ENCODE data around the gene CDKN2D. TPM values are rescaled to one million over a fixed set of nuclear protein-coding genes. Genes with fewer than 3 reads are reported as not detected.
"Not testable (repeated sequence)": the region's sequence is repeated elsewhere in the genome, so short reads cannot be mapped to it uniquely, and the experiment has no call there.

The CDKN2D gene
- total RNA-seq, 1 donor from 2014 or later, result 14.9 TPM

GRCh38 chr19:10583036-10583776 lies 14.4 kb upstream of the CDKN2D start:
- intact Hi-C loops (cut with DNase I), result loop anchor here (5.0 kb wide), 1 partner anchor 114 kb away; no protein-coding TSS in a partner anchor
- DNase-seq (ENCODE audit: low spot score), result no peak

GRCh38 chr19:10582091-10582490 lies 13.3 kb upstream of the CDKN2D start:
- no peak for DNase-seq (ENCODE audit: low spot score)
- intact Hi-C loops (cut with DNase I), result loop anchor here (5.0 kb wide), 1 partner anchor 115 kb away; no protein-coding TSS in a partner anchor

- intact Hi-C loops (cut with DNase I), result loop anchor here (1.0 to 5.0 kb wide), 2 partner anchors 63 to 116 kb away; no protein-coding TSS in a partner anchor
- peak; percentile 92 for DNase-seq (ENCODE audit: low spot score)
Observed at GRCh38 chr19:10580979-10581631, 12.3 kb upstream of the CDKN2D start.

- intact Hi-C loops (cut with DNase I), result no loop called here
Observed at GRCh38 chr19:10577951-10578350, 9.2 kb upstream of the CDKN2D start.

GRCh38 chr19:10575011-10575716 lies 6.4 kb upstream of the CDKN2D start:
- DNase-seq (ENCODE audit: low spot score), result no peak
- intact Hi-C loops (cut with DNase I), result no loop called here

More at GRCh38 chr19:10577951-10578350, 9.2 kb upstream of the CDKN2D start:
- no peak for DNase-seq (ENCODE audit: low spot score)

- intact Hi-C loops (cut with DNase I), result no loop called here
- DNase-seq (ENCODE audit: low spot score), result no peak
Observed at GRCh38 chr19:10574462-10574861, 5.7 kb upstream of the CDKN2D start.

- DNase-seq (ENCODE audit: low spot score), result not testable (repeated sequence)
- intact Hi-C loops (cut with DNase I), result loop anchor here (2.0 kb wide), 1 partner anchor 69 kb away; no protein-coding TSS in a partner anchor
Observed at GRCh38 chr19:10573793-10574192, 5.0 kb upstream of the CDKN2D start.

- intact Hi-C loops (cut with DNase I), result loop anchor here (5.0 kb wide), 2 partner anchors 84 to 166 kb away; partner anchors contain the start of genes CDC37 and ILF3
- peak; percentile 78 for DNase-seq (ENCODE audit: low spot score)
Observed at GRCh38 chr19:10568062-10568825, 535 bp downstream of the CDKN2D start.

- DNase-seq (ENCODE audit: low spot score), result no peak
- intact Hi-C loops (cut with DNase I), result loop anchor here (5.0 kb wide), 2 partner anchors 85 to 165 kb away; partner anchors contain the start of genes CDC37 and ILF3
Observed at GRCh38 chr19:10567656-10568055, 1.1 kb downstream of the CDKN2D start.

- intact Hi-C loops (cut with DNase I), result loop anchor here (5.0 kb wide), 2 partner anchors 85 to 165 kb away; partner anchors contain the start of genes CDC37 and ILF3
Observed at GRCh38 chr19:10566658-10567410, 1.9 kb downstream of the CDKN2D start.

GRCh38 chr19:10566408-10566657 lies 2.4 kb downstream of the CDKN2D start:
- intact Hi-C loops (cut with DNase I), result loop anchor here (5.0 kb wide), 2 partner anchors 86 to 164 kb away; partner anchors contain the start of genes CDC37 and ILF3

More at GRCh38 chr19:10566658-10567410, 1.9 kb downstream of the CDKN2D start:
- DNase-seq (ENCODE audit: low spot score), result no peak

GRCh38 chr19:10565567-10566407 lies 3.0 kb downstream of the CDKN2D start, which contains the start of gene KRI1:
KRI1 (minus strand) TSS chr19:10566010; CDS start chr19:10565999, 11 bp downstream.
- DNase-seq (ENCODE audit: low spot score), result peak; percentile 99
- intact Hi-C loops (cut with DNase I), result loop anchor here (2.0 to 5.0 kb wide), 3 partner anchors 21 to 163 kb away; partner anchors contain the start of genes CDC37 and ILF3

More at GRCh38 chr19:10566408-10566657, 2.4 kb downstream of the CDKN2D start:
- no peak for DNase-seq (ENCODE audit: low spot score)

- intact Hi-C loops (cut with DNase I), result loop anchor here (2.0 to 5.0 kb wide), 3 partner anchors 20 to 163 kb away; partner anchors contain the start of genes CDC37 and ILF3
- DNase-seq (ENCODE audit: low spot score), result no peak
Observed at GRCh38 chr19:10565028-10565566, 3.7 kb downstream of the CDKN2D start.

- no peak for DNase-seq (ENCODE audit: low spot score)
- intact Hi-C loops (cut with DNase I), result no loop called here
Observed at GRCh38 chr19:10562609-10563008, 6.2 kb downstream of the CDKN2D start.

- DNase-seq (ENCODE audit: low spot score), result no peak
- intact Hi-C loops (cut with DNase I), result no loop called here
Observed at GRCh38 chr19:10560154-10560553, 8.6 kb downstream of the CDKN2D start.

- intact Hi-C loops (cut with DNase I), result no loop called here
- DNase-seq (ENCODE audit: low spot score), result no peak
Observed at GRCh38 chr19:10557603-10558197, 11.1 kb downstream of the CDKN2D start.

- no peak for DNase-seq (ENCODE audit: low spot score)
- intact Hi-C loops (cut with DNase I), result no loop called here
Observed at GRCh38 chr19:10555610-10555973, 13.2 kb downstream of the CDKN2D start.

Measured in cardiac septum (tissue), 1 donor.